Vagina (tissue), 2 donors: ENCODE results near the gene GALR2. TPM values are rescaled to one million over a fixed set of nuclear protein-coding genes. Genes with fewer than 3 reads are reported as not detected.

ENCODE experiments used
- DNase-seq, 2 donors: peaks; one replicate each; pipeline ENCODE4 v3.0.0-alpha.2; 2017; ENCODE audit errors: extremely low spot score in 2 of 2
- H3K27ac ChIP-seq: fragments of 200-600 bp; sonication (generic); one replicate; pipeline ENCODE4 v1.5.1; 2019
- H3K27me3 ChIP-seq: fragments of 200-600 bp; sonication (generic); one replicate; pipeline ENCODE4 v1.5.1; 2019
- H3K36me3 ChIP-seq, 2 donors: fragments of 200-600 bp; sonication (generic); one replicate each; pipeline ENCODE4 v1.5.1; 2017 to 2019
- H3K4me1 ChIP-seq: fragments of 200-600 bp; sonication (generic); one replicate; pipeline ENCODE4 v1.5.1; 2019
- H3K4me3 ChIP-seq, 2 donors: fragments of 200-600 bp; sonication (generic); 1 replicate in 1 of 2; 2 replicates in 1 of 2; pipeline ENCODE4 v1.5.1; 2016 to 2019
- H3K9me3 ChIP-seq: fragments of 200-600 bp; sonication (generic); one replicate; pipeline ENCODE4 v1.5.1; 2019
- POLR2A ChIP-seq, 2 donors: fragments of 450-650 bp; IDR thresholded peaks; one replicate each; pipeline ENCODE4 v1.6.1; 2017; ENCODE audit warnings: antibody characterized with exemption in 2 of 2, mild to moderate bottlenecking in 2 of 2, moderate library complexity in 2 of 2
- POLR2AphosphoS5 ChIP-seq, 2 donors: sonication (generic); formaldehyde crosslinking; IDR thresholded peaks; one replicate each; pipeline ENCODE4 v1.9.0; 2017; ENCODE audit warnings: antibody characterized with exemption in 2 of 2, mild to moderate bottlenecking in 2 of 2, low read depth in 1 of 2; ENCODE audit not compliant: insufficient read depth in 1 of 2
- intact Hi-C: fragments of 100-400 bp; cut with DNase I; formaldehyde crosslinking; loops from one replicate; pipeline ENCODE4 v1.15.1; 2023
- microRNA-seq: library from miRNA; unstranded; fragments of <30 nt; microRNA quantifications from one replicate; pipeline ENCODE4, GENCODE V29; 2017; ENCODE audit warnings: borderline number of aligned reads, borderline replicate concordance
- small RNA-seq: library from RNA; depleted of rRNA; stranded (forward); fragments of <200 nt; gene quantifications from one replicate; pipeline ENCODE3, GENCODE V24; 2016
- total RNA-seq: library from RNA; depleted of rRNA; stranded (reverse); fragments of >200 nt; gene quantifications from one replicate; pipeline ENCODE4 v1.2.3, GENCODE V29; 2016
- TF ChIP-seq, protein P1 (sequence below), 3 experiments: fragments of 450-650 bp in 2 of 3; fragments of 200-600 bp in 1 of 3; sonication (generic) in 1 of 3; IDR thresholded peaks; one replicate each; pipeline ENCODE4 v1.5.1; 2017 to 2019; ENCODE audit warnings: antibody characterized with exemption in 3 of 3, mild to moderate bottlenecking in 2 of 3, moderate library complexity in 2 of 3

Gene GALR2
- total RNA-seq, 1 donor from 2014 or later: not detected

DNA sequence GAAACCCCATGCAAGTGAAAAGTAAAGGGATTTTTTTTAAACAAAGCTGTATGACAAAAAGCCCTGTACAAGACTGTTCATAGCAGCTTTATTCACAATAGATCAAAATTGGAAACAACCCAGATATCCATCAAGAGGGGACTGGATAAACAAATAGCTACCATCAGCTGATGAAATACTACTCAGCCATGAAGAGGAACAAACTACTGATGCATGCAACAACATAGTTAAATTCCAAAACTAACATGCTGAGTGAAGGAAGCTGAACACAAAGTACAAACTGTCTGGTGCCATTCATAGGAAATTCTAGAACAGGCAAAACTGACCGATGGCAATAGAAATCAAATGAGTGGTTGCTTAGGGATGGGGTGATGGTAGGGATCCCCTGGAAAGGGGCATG lies 51.3 kb downstream of the GALR2 start:
- Histone ChIP-seq H3K27ac (no peak overlapping the region), H3K27me3 (no peaks in the 10 kb centered on the region), H3K36me3 (no peaks in the 10 kb centered on the region), H3K4me3 (no peak overlapping the region), H3K4me1 (peaks cover 10% of the 10 kb centered on the region), H3K9me3 (no peaks in the 10 kb centered on the region)
- intact Hi-C loops: no loop called here
- no peak for DNase-seq
- TF ChIP-seq POLR2AphosphoS5 (IDR thresholded peaks at IDR 0.05; ENCODE audit: insufficient read depth in 1 of 2, low read depth in 1 of 2): no peak
- TF ChIP-seq POLR2A (IDR thresholded peaks at IDR 0.05): no peak
- TF ChIP-seq, protein P1, sequence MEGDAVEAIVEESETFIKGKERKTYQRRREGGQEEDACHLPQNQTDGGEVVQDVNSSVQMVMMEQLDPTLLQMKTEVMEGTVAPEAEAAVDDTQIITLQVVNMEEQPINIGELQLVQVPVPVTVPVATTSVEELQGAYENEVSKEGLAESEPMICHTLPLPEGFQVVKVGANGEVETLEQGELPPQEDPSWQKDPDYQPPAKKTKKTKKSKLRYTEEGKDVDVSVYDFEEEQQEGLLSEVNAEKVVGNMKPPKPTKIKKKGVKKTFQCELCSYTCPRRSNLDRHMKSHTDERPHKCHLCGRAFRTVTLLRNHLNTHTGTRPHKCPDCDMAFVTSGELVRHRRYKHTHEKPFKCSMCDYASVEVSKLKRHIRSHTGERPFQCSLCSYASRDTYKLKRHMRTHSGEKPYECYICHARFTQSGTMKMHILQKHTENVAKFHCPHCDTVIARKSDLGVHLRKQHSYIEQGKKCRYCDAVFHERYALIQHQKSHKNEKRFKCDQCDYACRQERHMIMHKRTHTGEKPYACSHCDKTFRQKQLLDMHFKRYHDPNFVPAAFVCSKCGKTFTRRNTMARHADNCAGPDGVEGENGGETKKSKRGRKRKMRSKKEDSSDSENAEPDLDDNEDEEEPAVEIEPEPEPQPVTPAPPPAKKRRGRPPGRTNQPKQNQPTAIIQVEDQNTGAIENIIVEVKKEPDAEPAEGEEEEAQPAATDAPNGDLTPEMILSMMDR (IDR thresholded peaks at IDR 0.05): no peak

Small RNA genes lying within 50 kb of the gene (microRNA-seq; reads per million reads assigned to microRNA genes)
- not detected for gene MIR6868

Small RNA genes lying within 50 kb of the gene (small RNA-seq; reads per million reads assigned to genes)
- not detected for gene MIR6868

Other genes with a start within 250 kb of the GALR2 start
- 32.7 TPM for gene UNC13D, start 230.4 kb upstream of the GALR2 start, total RNA-seq
- gene WBP2, start 219.4 kb upstream of the GALR2 start, total RNA-seq: 54.3 TPM
- 63.3 TPM for gene TRIM47, start 196.2 kb upstream of the GALR2 start, total RNA-seq
- gene TRIM65, start 177.8 kb upstream of the GALR2 start, total RNA-seq: 59.9 TPM
- 67.8 TPM for gene MRPL38, start 169.9 kb upstream of the GALR2 start, total RNA-seq
- 13.0 TPM for gene FBF1, start 133.7 kb upstream of the GALR2 start, total RNA-seq
- gene ACOX1, start 95.6 kb upstream of the GALR2 start, total RNA-seq: 50.6 TPM
- gene TEN1, start 95.5 kb upstream of the GALR2 start, total RNA-seq: 10.3 TPM
- gene CDK3, start 73.9 kb upstream of the GALR2 start, total RNA-seq: 3.2 TPM
- gene EVPL, start 47.5 kb upstream of the GALR2 start, total RNA-seq: 115 TPM
- 52.8 TPM for gene SRP68, start 2.3 kb upstream of the GALR2 start, total RNA-seq
- not detected for gene ZACN, start 4.4 kb downstream of the GALR2 start, total RNA-seq
- 79.8 TPM for gene EXOC7, start 29.0 kb downstream of the GALR2 start, total RNA-seq
- gene FOXJ1, start 66.5 kb downstream of the GALR2 start, total RNA-seq: not detected
- 8.8 TPM for gene RNF157, start 165.7 kb downstream of the GALR2 start, total RNA-seq
- gene UBALD2, start 190.6 kb downstream of the GALR2 start, total RNA-seq: 18.4 TPM
- 10.8 TPM for gene QRICH2, start 233.5 kb downstream of the GALR2 start, total RNA-seq